Neutrophil (primary cell): ENCODE measurements around the gene HELZ.

Experiments used
- H3K27ac ChIP-seq: fragments of 200-600 bp; sonication (generic); 2 replicates; pipeline ENCODE4 v1.5.1; 2016; ENCODE audit warnings: mild to moderate bottlenecking, moderate library complexity
- H3K27me3 ChIP-seq: fragments of 200-600 bp; sonication (generic); 2 replicates; pipeline ENCODE4 v1.6.0; 2016; ENCODE audit warnings: mild to moderate bottlenecking
- H3K36me3 ChIP-seq: fragments of 200-600 bp; sonication (generic); 2 replicates; pipeline ENCODE4 v1.5.1; 2017
- H3K4me1 ChIP-seq, 2 experiments: fragments of 200-600 bp in 1 of 2; sonication (generic) in 1 of 2; 1 replicate in 1 of 2; 2 replicates in 1 of 2; pipeline versions ENCODE4 v1.5.1 to v1.6.1; 2013 to 2016; ENCODE audit warnings: low read depth in 1 of 2, low read length in 1 of 2, mild to moderate bottlenecking in 1 of 2, moderate library complexity in 1 of 2; ENCODE audit not compliant: control insufficient read depth in 1 of 2, insufficient read depth in 1 of 2
- H3K4me3 ChIP-seq, 2 experiments: fragments of 200-600 bp in 1 of 2; sonication (generic) in 1 of 2; 1 replicate in 1 of 2; 2 replicates in 1 of 2; pipeline ENCODE4 v1.5.1; 2013 to 2016; ENCODE audit warnings: low read depth in 1 of 2, low read length in 1 of 2, mild to moderate bottlenecking in 1 of 2, moderate library complexity in 1 of 2
- H3K9me3 ChIP-seq: fragments of 200-600 bp; sonication (generic); 2 replicates; pipeline ENCODE4 v1.5.1; 2016
- CTCF ChIP-seq: fragments of 200-600 bp; sonication (generic); IDR thresholded peaks from 2 replicates; pipeline ENCODE4 v1.5.1; 2016; ENCODE audit warnings: antibody characterized with exemption

Gene HELZ

GRCh38 chr17:67248291-67248690 lies 3.3 kb upstream of the HELZ start:
- H3K9me3 ChIP-seq, result no peaks in the 10 kb centered on the region
- no peaks in the 10 kb centered on the region for H3K36me3 ChIP-seq
- peaks cover 30% of the 10 kb centered on the region for H3K27me3 ChIP-seq
- no peak for TF ChIP-seq CTCF
- H3K4me3 ChIP-seq, result no peak overlapping the region
- H3K27ac ChIP-seq, result no peak overlapping the region
- peaks cover 20 to 24% of the 10 kb centered on the region in 2 experiments for H3K4me1 ChIP-seq

- no peak overlapping the region for H3K27ac ChIP-seq
These were observed 2.5 kb upstream of the HELZ start for GRCh38 chr17:67247416-67247900.

GRCh38 chr17:67246653-67247415 lies 1.8 kb upstream of the HELZ start:
- peaks cover 22 to 27% of the 10 kb centered on the region in 2 experiments for H3K4me1 ChIP-seq
- peaks cover 30% of the 10 kb centered on the region for H3K27me3 ChIP-seq
- TF ChIP-seq CTCF, result no peak
- H3K27ac ChIP-seq, result no peak overlapping the region
- H3K4me3 ChIP-seq, result no peak overlapping the region
- no peaks in the 10 kb centered on the region for H3K36me3 ChIP-seq
- no peaks in the 10 kb centered on the region for H3K9me3 ChIP-seq

More at GRCh38 chr17:67247416-67247900, 2.5 kb upstream of the HELZ start:
- TF ChIP-seq CTCF, result no peak
- H3K9me3 ChIP-seq, result no peaks in the 10 kb centered on the region
- H3K36me3 ChIP-seq, result no peaks in the 10 kb centered on the region
- H3K27me3 ChIP-seq, result peaks cover 30% of the 10 kb centered on the region
- H3K4me3 ChIP-seq, result no peak overlapping the region
- peaks cover 22 to 27% of the 10 kb centered on the region in 2 experiments for H3K4me1 ChIP-seq

DNA sequence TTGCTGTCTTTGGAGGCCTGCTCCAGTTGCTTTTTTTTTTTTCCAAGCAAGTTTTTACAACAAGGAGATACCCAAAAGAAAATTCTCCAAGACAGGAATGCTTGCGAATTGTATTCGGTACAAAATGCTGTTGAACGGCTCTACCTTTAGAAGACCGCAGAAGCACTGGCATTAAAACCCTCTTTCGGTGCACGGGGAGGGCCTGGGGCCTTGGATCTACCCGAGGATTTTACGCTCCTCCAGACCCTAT lies 1.3 kb upstream of the HELZ start:
- H3K4me1 ChIP-seq, result peaks cover 22 to 27% of the 10 kb centered on the region in 2 experiments
- TF ChIP-seq CTCF, result no peak
- no peak overlapping the region for H3K27ac ChIP-seq

GRCh38 chr17:67245694-67246402 lies 852 bp upstream of the HELZ start:
- Histone ChIP-seq H3K9me3 (no peaks in the 10 kb centered on the region), H3K27me3 (peaks cover 30% of the 10 kb centered on the region), H3K4me1 (peaks cover 22 to 27% of the 10 kb centered on the region in 2 experiments), H3K4me3 (peak overlapping the region; percentile 87 to 93), H3K36me3 (peaks cover 10% of the 10 kb centered on the region), H3K27ac (no peak overlapping the region)
- TF ChIP-seq CTCF, result no peak

More for the DNA sequence above, 1.3 kb upstream of the HELZ start:
- Histone ChIP-seq H3K4me3 (peak overlapping the region; percentile 87 to 93), H3K9me3 (no peaks in the 10 kb centered on the region), H3K36me3 (peaks cover 5% of the 10 kb centered on the region), H3K27me3 (peaks cover 30% of the 10 kb centered on the region)
